GM12891 (cell line): ENCODE results near the gene EXOSC7.

ENCODE experiments used
- DNase-seq: peaks from one replicate; pipeline ENCODE4 v3.0.0; 2011; ENCODE audit warnings: low spot score; ENCODE audit not compliant: insufficient read length
- FAIRE-seq: peaks from 2 replicates; lab custom pipeline; 2011; peaks lifted over from hg19 to GRCh38; lab: Jason Lieb, UNC
- PAX5 ChIP-seq: IDR thresholded peaks from 2 replicates; pipeline ENCODE4 v1.6.1; 2011; ENCODE audit warnings: low read length, moderate library complexity, mild to moderate bottlenecking; ENCODE audit not compliant: insufficient read depth, severe bottlenecking
- POLR2A ChIP-seq: IDR thresholded peaks from 2 replicates; pipeline ENCODE4 v1.6.1; 2011; ENCODE audit warnings: low read depth, low read length, control low read depth
- POLR2AphosphoS5 ChIP-seq: IDR thresholded peaks from 2 replicates; pipeline ENCODE4 v1.6.1; 2011; ENCODE audit warnings: low read depth, low read length, control low read depth
- POU2F2 ChIP-seq: IDR thresholded peaks from 2 replicates; pipeline ENCODE4 v1.6.1; 2011; ENCODE audit warnings: low read depth, mild to moderate bottlenecking, control low read depth, low read length, moderate library complexity
- SPI1 ChIP-seq: IDR thresholded peaks from 2 replicates; pipeline ENCODE4 v1.6.1; 2011; ENCODE audit warnings: low read depth, low read length, control low read depth
- TAF1 ChIP-seq: IDR thresholded peaks from 2 replicates; pipeline ENCODE4 v1.6.1; 2011; ENCODE audit warnings: low read depth, low read length, control low read depth

The EXOSC7 gene

DNA sequence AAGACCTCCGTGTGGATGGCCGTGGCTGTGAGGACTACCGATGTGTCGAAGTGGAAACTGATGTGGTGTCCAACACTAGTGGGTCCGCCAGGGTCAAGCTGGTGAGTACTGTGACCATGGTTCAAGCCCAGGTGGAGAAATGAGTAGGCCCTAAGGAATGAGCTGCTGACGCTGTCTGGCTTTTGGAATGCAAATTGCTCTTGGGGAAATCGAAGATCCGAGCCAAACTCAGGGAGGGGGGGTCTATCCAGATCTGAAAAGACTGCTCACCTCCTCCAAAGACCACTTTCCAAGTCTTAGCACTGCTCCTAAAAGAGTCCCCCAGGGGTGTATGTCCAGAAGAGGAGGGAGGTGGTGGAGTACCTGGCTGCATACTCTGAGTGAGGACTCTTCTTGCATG is 13.1 kb downstream of the EXOSC7 start:
- no peak for DNase-seq
- TF ChIP-seq POU2F2 (no peak), SPI1 (no peak), PAX5 (no peak), POLR2AphosphoS5 (no peak), POLR2A (no peak), TAF1 (no peak)
- FAIRE-seq = no peak

GRCh38 chr3:44989636-44990373 is 13.8 kb downstream of the EXOSC7 start:
- DNase-seq (no peak), FAIRE-seq (peak; percentile 47)
- no peak for TF ChIP-seq POLR2AphosphoS5
- no peak for TF ChIP-seq POLR2A

DNA sequence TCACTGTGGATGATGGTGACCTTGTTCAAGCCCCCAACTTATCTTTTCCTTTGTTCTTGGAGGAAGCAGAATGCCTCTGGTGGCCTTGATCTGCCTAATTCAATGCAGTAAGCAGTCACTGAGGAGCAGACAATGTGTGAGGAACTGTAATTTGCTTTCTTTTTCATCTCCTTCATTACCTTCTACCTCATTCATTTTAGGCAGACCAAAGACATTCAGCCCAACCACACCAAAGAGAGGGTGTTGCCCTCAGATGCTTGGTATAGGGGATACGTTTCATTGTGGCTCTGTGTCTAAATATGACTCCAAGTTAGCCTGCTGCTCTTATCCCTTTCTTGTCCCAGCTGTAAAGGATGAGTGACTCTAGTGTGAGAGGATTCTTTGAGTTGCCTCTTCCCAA is 15.3 kb downstream of the EXOSC7 start:
- FAIRE-seq = no peak
- no peak for TF ChIP-seq TAF1
- no peak for TF ChIP-seq SPI1
- TF ChIP-seq POU2F2 = no peak
- TF ChIP-seq PAX5 = no peak
- no peak for TF ChIP-seq POLR2AphosphoS5
- TF ChIP-seq POLR2A = no peak
- DNase-seq = no peak

- DNase-seq (no peak), FAIRE-seq (no peak)
- TF ChIP-seq POLR2A (no peak), POLR2AphosphoS5 (no peak), POU2F2 (no peak), PAX5 (no peak), TAF1 (no peak), SPI1 (no peak)
These were observed 16.8 kb downstream of the EXOSC7 start for GRCh38 chr3:44992555-44993470.

- FAIRE-seq = no peak
- TF ChIP-seq POLR2AphosphoS5 (no peak), POU2F2 (no peak), TAF1 (no peak), PAX5 (no peak), POLR2A (no peak), SPI1 (no peak)
- no peak for DNase-seq
These were observed 17.6 kb downstream of the EXOSC7 start for GRCh38 chr3:44993471-44994205.

GRCh38 chr3:44995142-44995770 is 19.2 kb downstream of the EXOSC7 start:
- no peak for TF ChIP-seq POU2F2
- TF ChIP-seq POLR2AphosphoS5 = no peak
- no peak for TF ChIP-seq POLR2A
- no peak for TF ChIP-seq SPI1
- TF ChIP-seq TAF1 = no peak
- TF ChIP-seq PAX5 = no peak
- DNase-seq = no peak
- no peak for FAIRE-seq

DNA sequence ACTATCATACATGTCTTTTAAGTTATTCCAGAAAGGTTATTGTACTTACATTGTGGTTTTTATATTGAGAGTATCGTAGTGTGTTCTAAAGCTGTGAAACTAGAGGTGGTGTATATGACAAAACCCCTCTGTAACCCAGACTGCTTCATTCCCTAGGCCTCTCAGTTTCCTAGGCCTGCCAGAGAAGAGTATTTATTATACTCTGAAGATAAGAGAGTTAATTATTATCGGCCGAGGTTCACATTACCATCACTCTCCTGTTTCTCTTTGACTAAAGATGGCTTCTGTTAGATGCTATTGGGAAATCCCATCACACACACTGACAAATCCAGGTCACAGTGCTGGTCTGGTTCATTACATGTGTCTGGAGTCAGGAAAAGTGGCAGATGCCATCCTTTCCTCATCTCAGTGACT is 20.5 kb downstream of the EXOSC7 start:
- no peak for FAIRE-seq
- no peak for DNase-seq
- TF ChIP-seq SPI1 (no peak), POLR2AphosphoS5 (no peak), TAF1 (no peak), PAX5 (no peak), POU2F2 (no peak), POLR2A (no peak)

- no peak for FAIRE-seq
- TF ChIP-seq SPI1 (no peak), POU2F2 (no peak), POLR2A (no peak), POLR2AphosphoS5 (no peak), TAF1 (no peak), PAX5 (no peak)
These were observed 23.7 kb downstream of the EXOSC7 start for GRCh38 chr3:44999782-45000181.

DNA sequence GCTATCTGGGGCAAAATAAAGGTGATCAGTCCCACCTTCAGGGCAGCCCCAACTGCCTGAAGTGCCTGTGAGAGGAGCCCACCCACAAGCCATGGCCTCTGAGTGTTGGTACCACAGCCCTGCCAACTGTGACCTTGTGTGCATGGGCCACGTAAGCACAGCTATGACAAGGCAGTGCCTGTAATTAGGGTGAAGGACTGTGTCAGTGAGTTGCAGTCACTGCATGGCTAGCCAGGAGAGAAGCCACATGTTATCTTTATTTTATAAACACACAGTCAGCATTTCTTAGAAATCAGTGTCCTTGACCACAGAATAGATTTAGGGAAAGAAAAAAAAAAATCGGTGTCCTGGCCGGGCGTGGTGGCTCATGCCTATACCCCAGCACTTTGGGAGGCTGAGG is 24.8 kb downstream of the EXOSC7 start:
- DNase-seq (no peak), FAIRE-seq (no peak)
- no peak for TF ChIP-seq POLR2A
- TF ChIP-seq TAF1 = no peak
- no peak for TF ChIP-seq POLR2AphosphoS5
- no peak for TF ChIP-seq SPI1
- TF ChIP-seq POU2F2 = no peak
- no peak for TF ChIP-seq PAX5

More at GRCh38 chr3:44999782-45000181, 23.7 kb downstream of the EXOSC7 start:
- DNase-seq = no peak
